ENCODE measurements around the gene CCHCR1. TPM values are rescaled to one million over a fixed set of nuclear protein-coding genes. Genes with fewer than 3 reads are reported as not detected.
A peak's percentile ranks its signal among the peaks of the same experiment; 100 is the strongest.
"Not testable (repeated sequence)": the region's sequence is repeated elsewhere in the genome, so short reads cannot be mapped to it uniquely, and the experiment has no call there.

Gene CCHCR1
- total RNA-seq, 2 donors from 2014 or later, result 15.6 to 28.7 TPM

DNA sequence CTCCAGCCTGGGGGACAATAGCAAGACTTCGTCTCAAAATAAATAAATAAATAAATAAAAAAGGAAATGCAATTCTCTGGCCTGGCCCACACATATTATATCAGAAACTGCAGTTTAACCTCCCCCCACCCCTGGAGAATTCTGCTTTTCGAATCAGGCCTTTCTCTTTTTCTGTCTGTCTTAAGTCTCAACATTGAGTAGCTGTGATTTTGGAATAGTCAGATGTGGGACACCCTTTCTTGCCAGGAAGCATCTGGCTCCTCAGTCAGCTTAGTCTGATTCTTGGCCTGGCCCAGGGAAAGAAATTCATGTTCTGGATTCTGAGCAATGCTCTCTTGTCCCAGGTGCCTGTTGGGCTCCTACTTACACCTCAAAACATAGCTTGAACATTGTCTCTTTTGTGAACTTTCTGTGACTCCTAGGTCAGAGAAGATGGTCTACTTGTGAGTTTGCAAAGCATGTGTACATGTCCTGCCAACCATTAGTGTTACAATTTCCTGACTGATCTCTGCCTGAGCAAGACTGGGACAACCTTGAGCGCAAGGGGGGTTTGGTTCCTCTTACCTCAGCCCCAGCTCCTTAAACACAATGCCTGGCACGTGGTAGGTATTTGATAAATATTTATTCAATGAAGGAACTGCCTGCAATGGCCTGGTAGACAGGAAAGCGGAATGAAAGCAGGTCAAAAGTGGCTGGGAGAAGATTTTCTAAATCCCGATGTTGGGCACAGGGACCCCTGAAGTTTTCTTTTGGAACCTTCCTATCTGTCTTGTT, 36.6 kb upstream of the CCHCR1 start:
- H3K27me3 ChIP-seq, result no peaks in the 10 kb centered on the region
- ATAC-seq (no peak), DNase-seq (no peak)
- peak overlapping the region in 2 of 4 donors; percentile 30 to 52 for H3K27ac ChIP-seq
- intact Hi-C loops (cut with DNase I), result loop anchor here (5.0 kb wide), 1 partner anchor 57 kb away; the partner anchor contains the start of gene PSORS1C2
- no peak overlapping the region for H3K4me3 ChIP-seq
- no peaks in the 10 kb centered on the region for H3K36me3 ChIP-seq (replicated peaks in 1 of 2; ENCODE audit: insufficient read depth in 1 of 2, low read depth in 2 of 2)
- 61 to 66% methylated on average over 6 of the region's 6 CpGs for WGBS, 2 donors
- TF ChIP-seq, protein P1, sequence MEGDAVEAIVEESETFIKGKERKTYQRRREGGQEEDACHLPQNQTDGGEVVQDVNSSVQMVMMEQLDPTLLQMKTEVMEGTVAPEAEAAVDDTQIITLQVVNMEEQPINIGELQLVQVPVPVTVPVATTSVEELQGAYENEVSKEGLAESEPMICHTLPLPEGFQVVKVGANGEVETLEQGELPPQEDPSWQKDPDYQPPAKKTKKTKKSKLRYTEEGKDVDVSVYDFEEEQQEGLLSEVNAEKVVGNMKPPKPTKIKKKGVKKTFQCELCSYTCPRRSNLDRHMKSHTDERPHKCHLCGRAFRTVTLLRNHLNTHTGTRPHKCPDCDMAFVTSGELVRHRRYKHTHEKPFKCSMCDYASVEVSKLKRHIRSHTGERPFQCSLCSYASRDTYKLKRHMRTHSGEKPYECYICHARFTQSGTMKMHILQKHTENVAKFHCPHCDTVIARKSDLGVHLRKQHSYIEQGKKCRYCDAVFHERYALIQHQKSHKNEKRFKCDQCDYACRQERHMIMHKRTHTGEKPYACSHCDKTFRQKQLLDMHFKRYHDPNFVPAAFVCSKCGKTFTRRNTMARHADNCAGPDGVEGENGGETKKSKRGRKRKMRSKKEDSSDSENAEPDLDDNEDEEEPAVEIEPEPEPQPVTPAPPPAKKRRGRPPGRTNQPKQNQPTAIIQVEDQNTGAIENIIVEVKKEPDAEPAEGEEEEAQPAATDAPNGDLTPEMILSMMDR (IDR thresholded peaks at IDR 0.05), result no peak
- TF ChIP-seq POLR2A (IDR thresholded peaks at IDR 0.05), result no peak
- peaks cover 17% of the 10 kb centered on the region for H3K4me1 ChIP-seq
- H3K9me3 ChIP-seq, result no peaks in the 10 kb centered on the region

DNA sequence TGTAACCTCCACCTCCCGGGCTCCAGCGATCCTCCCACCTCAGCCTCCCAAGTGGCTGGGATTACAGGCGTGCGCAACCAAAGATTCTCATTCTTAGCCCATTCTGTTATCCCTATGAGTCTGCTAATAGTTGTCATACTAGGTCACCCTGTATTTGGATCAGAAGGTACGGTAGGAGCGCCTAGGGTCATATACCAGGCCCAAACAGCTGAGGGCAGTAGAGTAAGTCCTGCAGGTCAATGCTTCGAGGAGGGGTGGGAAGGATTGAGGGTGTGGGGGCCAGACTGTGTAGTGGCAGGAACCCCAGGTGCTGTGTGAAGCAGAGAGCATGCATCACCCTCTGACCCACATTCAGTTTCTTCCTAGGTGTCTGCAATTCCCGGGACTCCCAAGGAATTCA, 35.6 kb upstream of the CCHCR1 start:
- DNase-seq, result no peak
- 68 to 73% methylated on average over 8 of the region's 8 CpGs for WGBS, 2 donors
- Histone ChIP-seq H3K4me1 (peaks cover 16% of the 10 kb centered on the region), H3K27me3 (no peaks in the 10 kb centered on the region), H3K9me3 (no peaks in the 10 kb centered on the region), H3K27ac (no peak overlapping the region), H3K4me3 (no peak overlapping the region), H3K36me3 (replicated peaks in 1 of 2; ENCODE audit: insufficient read depth in 1 of 2, low read depth in 2 of 2) (no peaks in the 10 kb centered on the region)
- TF ChIP-seq, protein P1 (IDR thresholded peaks at IDR 0.05), result peak in 1 of 7 experiments; percentile 9
- TF ChIP-seq POLR2A (IDR thresholded peaks at IDR 0.05), result no peak
- intact Hi-C loops (cut with DNase I), result loop anchor here (5.0 kb wide), 1 partner anchor 56 kb away; the partner anchor contains the start of gene PSORS1C2
- no peak for ATAC-seq

DNA sequence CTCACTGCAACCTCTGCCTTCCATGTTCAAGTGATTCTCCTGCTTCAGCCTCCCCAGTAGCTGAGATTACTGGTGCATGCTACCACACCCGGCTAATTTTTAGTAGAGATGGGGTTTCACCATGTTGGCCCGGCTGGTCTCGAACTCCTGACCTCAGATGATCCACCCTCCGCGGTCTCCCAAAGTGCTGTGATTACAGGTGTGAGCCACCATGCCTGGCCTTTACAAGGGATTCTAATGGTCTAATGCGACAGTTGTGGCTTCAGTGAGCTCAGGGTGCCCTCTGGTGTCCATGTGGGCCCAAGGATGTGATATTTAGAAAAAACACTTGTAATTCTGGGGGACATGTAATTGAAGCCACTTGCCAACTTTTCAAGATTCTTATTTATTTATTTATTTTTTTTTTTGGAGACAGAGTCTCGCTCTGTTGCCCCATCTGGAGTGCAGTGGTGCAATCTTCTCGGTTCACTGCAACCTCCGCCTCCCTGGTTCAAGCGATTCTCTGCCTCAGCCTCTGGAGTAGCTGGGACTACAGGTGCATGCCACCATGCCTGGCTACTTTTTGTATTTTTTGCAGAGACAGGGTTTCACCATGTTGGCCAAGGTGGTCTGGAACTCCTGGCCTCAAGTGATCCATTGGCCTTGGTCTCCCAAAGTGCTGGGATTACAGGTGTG, 35.0 kb upstream of the CCHCR1 start:
- 41 to 65% methylated on average over 5 to 10 of the region's 10 CpGs for WGBS, 2 donors
- ATAC-seq (peak; percentile 40), DNase-seq (peak; percentile 82 to 88 (median 86))
- H3K36me3 ChIP-seq (replicated peaks in 1 of 2; ENCODE audit: insufficient read depth in 1 of 2, low read depth in 2 of 2); H3K9me3 ChIP-seq; H3K27ac ChIP-seq; H3K4me3 ChIP-seq; H3K27me3 ChIP-seq: not testable (repeated sequence)
- TF ChIP-seq, protein P1 (IDR thresholded peaks at IDR 0.05), result peak in 6 of 7 experiments; percentile 42 to 94 (median 92)
- intact Hi-C loops (cut with DNase I), result loop anchor here (5.0 kb wide), 1 partner anchor 55 kb away; the partner anchor contains the start of gene PSORS1C2
- H3K4me1 ChIP-seq, result peaks cover 22% of the 10 kb centered on the region

DNA sequence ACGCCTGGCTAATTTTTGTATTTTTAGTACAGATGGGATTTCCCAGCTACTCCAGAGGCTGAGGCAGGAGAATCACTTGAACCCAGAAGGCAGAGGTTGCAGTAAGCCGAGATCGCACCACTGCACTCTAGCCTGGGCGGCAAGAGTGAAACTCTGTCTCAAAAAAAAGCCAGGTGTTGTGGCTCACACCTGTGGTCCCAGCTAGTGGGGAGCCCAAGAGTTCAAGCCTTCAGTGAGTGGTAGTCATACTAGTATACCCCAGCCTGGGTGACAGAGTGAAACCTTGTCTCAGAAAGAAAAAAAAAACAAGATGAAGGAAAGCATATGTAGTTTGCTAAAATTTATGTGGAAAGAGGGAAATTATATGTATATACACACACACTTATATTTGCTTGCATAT, 32.9 kb upstream of the CCHCR1 start:
- peak overlapping the region in 1 of 4 donors; percentile 44 for H3K27ac ChIP-seq
- peaks cover 24% of the 10 kb centered on the region for H3K4me1 ChIP-seq
- intact Hi-C loops (cut with DNase I), result loop anchor here (5.0 kb wide), 1 partner anchor 53 kb away; the partner anchor contains the start of gene PSORS1C2
- H3K36me3 ChIP-seq (replicated peaks in 1 of 2; ENCODE audit: insufficient read depth in 1 of 2, low read depth in 2 of 2), result no peaks in the 10 kb centered on the region
- no peak for ATAC-seq
- DNase-seq, result no peak
- H3K9me3 ChIP-seq, result no peaks in the 10 kb centered on the region
- TF ChIP-seq POLR2A (IDR thresholded peaks at IDR 0.05), result no peak
- TF ChIP-seq, protein P1 (IDR thresholded peaks at IDR 0.05), result no peak
- 60 to 78% methylated on average over 4 of the region's 4 CpGs for WGBS, 2 donors
- H3K27me3 ChIP-seq, result no peaks in the 10 kb centered on the region
- no peak overlapping the region for H3K4me3 ChIP-seq

Data from body of pancreas (tissue), 4 donors.